Neural crest cell (in vitro differentiated cells): Measurements from ENCODE around the gene TADA3. TPM values are rescaled to one million over a fixed set of nuclear protein-coding genes. Genes with fewer than 3 reads are reported as not detected.

ENCODE experiments used
- DNase-seq: peaks from one replicate; pipeline ENCODE4 v3.0.0; 2021; ENCODE audit warnings: low read depth, mixed read lengths, low spot score
- H3K27ac Mint-ChIP-seq: one replicate; pipeline ENCODE4 v1.8.0; 2021; ENCODE audit warnings: mild to moderate bottlenecking, mixed read lengths; ENCODE audit not compliant: unreplicated experiment
- H3K27me3 Mint-ChIP-seq: 2 replicates; pipeline ENCODE4 v1.8.0; 2021; ENCODE audit warnings: low read depth, mild to moderate bottlenecking, mixed read lengths
- H3K36me3 Mint-ChIP-seq: 2 replicates; pipeline ENCODE4 v1.8.0; 2021; ENCODE audit warnings: low read depth, mild to moderate bottlenecking, mixed read lengths
- H3K4me1 Mint-ChIP-seq: 2 replicates; pipeline ENCODE4 v1.8.0; 2021; ENCODE audit warnings: mixed read lengths
- H3K4me3 Mint-ChIP-seq: one replicate; pipeline ENCODE4 v1.8.0; 2021; ENCODE audit warnings: mild to moderate bottlenecking, mixed read lengths
- H3K9me3 Mint-ChIP-seq: 2 replicates; pipeline ENCODE4 v1.8.0; 2021; ENCODE audit warnings: mixed read lengths
- total RNA-seq: library from RNA; stranded (reverse); gene quantifications from 2 replicates; pipeline ENCODE4 v1.2.1, GENCODE V29; 2021
- TF ChIP-seq, protein P1 (sequence below): fragments of 200-600 bp; sonication (generic); conservative IDR thresholded peaks from 2 replicates; pipeline ENCODE4 v1.5.0; 2021; ENCODE audit warnings: antibody characterized with exemption, mild to moderate bottlenecking

Gene TADA3
- total RNA-seq, 1 donor from 2014 or later = 70.0 TPM

DNA sequence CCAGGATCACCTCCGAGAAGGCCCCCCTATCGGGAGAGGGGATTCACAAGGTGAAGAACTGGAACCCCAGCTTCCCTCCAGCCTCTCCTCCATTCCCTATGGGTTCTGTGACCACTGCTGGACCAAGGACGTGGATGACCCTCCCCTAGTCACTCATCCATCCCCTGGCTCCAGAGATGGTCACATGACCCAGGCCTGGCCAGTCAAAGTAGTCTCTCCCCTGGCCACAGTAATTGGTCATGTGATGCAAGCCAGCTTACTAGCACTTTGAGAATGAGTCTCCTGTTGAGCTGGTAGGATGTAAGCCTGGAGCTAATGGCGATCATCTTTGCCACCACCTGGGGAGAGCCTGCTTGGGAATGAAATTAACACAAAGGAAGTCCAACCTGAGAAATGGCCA lies 26.4 kb downstream of the TADA3 start:
- Mint-ChIP-seq H3K9me3 (no peaks in the 10 kb centered on the region), H3K36me3 (peaks cover 3% of the 10 kb centered on the region), H3K27ac (no peak overlapping the region), H3K4me3 (no peak overlapping the region), H3K27me3 (no peaks in the 10 kb centered on the region), H3K4me1 (peaks cover 29% of the 10 kb centered on the region)
- TF ChIP-seq, protein P1, sequence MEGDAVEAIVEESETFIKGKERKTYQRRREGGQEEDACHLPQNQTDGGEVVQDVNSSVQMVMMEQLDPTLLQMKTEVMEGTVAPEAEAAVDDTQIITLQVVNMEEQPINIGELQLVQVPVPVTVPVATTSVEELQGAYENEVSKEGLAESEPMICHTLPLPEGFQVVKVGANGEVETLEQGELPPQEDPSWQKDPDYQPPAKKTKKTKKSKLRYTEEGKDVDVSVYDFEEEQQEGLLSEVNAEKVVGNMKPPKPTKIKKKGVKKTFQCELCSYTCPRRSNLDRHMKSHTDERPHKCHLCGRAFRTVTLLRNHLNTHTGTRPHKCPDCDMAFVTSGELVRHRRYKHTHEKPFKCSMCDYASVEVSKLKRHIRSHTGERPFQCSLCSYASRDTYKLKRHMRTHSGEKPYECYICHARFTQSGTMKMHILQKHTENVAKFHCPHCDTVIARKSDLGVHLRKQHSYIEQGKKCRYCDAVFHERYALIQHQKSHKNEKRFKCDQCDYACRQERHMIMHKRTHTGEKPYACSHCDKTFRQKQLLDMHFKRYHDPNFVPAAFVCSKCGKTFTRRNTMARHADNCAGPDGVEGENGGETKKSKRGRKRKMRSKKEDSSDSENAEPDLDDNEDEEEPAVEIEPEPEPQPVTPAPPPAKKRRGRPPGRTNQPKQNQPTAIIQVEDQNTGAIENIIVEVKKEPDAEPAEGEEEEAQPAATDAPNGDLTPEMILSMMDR = no peak
- DNase-seq = no peak

DNA sequence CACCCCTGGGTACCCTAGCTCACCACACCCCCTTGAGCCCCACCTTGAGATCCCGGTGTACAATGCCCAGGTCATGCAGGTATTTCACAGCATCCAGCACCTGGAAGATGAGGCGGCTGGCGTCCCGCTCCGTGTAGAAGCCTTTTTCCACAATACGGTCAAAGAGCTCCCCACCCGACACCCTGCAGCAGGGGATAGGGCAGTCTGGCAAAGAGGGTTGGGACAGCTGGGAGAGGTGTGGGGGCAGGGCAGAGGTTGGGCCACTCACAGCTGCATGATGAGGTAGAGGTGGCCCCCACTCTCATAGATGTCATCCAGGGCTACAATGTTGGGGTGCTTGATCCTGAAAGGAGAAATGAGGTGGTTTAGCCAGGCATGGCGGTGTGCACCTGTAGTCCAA lies 29.4 kb downstream of the TADA3 start:
- Mint-ChIP-seq H3K36me3 (peaks cover 16% of the 10 kb centered on the region), H3K4me1 (peaks cover 9% of the 10 kb centered on the region), H3K27me3 (no peaks in the 10 kb centered on the region), H3K27ac (no peak overlapping the region), H3K9me3 (no peaks in the 10 kb centered on the region), H3K4me3 (no peak overlapping the region)
- TF ChIP-seq, protein P1 = no peak
- DNase-seq = no peak

DNA sequence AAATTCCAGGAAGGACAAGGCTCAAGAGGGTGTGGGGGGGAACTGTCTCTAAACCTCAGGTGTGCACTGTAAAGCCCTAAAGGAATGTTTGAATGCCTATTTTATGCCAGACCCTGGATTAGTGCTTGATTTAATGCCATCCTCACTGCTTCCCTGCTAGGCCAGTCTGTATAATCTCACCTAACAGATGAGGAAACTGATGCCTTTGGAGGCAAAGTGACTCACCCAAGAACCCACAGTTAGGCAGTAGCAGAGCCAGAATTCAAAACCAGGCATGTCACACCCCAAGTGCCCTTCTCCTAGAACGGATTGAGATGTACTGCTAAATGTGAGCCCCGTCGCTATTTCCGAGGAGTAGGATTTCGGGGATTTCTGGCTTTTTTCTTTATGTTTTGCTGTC lies 30.4 kb downstream of the TADA3 start:
- DNase-seq = no peak
- Mint-ChIP-seq H3K4me1 (peaks cover 3% of the 10 kb centered on the region), H3K4me3 (no peak overlapping the region), H3K27me3 (no peaks in the 10 kb centered on the region), H3K9me3 (no peaks in the 10 kb centered on the region), H3K36me3 (peaks cover 16% of the 10 kb centered on the region), H3K27ac (no peak overlapping the region)
- TF ChIP-seq, protein P1 = no peak

DNA sequence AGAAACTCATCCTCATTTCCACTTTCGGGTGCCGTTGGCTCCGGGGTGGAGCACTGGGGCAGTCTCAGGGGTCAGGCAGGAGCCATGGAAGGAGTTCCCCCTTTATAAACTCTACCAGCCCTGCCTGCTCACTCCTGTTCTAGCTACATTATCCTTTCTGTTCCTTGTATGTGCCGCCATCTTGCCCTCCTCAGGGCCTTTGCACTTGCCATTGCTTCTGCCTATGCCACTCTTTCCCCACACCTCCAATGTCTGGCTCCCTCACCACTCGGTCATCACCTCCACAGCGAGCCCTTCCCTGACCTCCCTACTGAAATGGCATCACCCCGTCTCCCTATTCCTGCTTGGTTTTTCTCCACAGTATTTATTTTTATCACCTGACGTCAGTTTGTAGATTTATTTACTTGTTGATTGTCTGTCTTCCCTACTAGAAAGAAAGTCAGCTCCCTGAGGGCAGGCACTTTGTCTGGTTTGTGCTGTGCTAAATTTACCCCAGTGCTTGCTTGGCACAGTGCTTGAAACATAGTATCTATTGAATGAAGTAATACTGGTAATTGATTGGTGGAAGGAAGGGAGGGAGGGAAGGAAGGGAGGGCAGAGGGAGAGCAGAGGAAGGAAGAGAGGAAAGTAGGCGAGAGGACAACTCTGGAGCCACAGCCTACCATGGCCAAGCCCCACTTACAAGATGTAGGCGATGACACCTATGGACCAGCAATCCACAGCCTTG lies 31.3 kb downstream of the TADA3 start:
- Mint-ChIP-seq H3K4me3 (no peak overlapping the region), H3K27ac (no peak overlapping the region), H3K36me3 (peaks cover 16% of the 10 kb centered on the region), H3K27me3 (no peaks in the 10 kb centered on the region), H3K9me3 (no peaks in the 10 kb centered on the region), H3K4me1 (no peaks in the 10 kb centered on the region)
- TF ChIP-seq, protein P1 = no peak
- no peak for DNase-seq

DNA sequence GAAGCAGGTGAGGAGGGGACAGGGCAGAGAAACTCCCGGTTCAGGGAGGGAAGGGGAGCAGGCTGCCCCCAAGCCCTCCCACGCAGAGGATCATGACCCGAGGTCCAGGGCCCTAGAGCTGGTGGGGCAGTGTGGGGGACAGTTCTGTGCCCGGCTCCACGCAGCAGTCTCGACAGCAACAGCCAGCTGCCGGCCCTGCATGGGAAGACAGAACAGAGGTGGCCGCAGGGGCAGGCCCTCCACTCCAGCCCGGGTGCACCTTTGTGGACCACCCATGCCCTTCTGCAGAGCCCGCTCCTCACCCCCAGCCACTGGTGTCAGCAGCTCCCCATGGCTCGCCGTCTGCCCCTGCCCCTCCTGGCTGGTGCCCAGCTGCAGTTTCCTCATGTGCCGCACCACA lies 34.8 kb downstream of the TADA3 start:
- Mint-ChIP-seq H3K9me3 (no peaks in the 10 kb centered on the region), H3K4me1 (no peaks in the 10 kb centered on the region), H3K36me3 (peaks cover 16% of the 10 kb centered on the region), H3K4me3 (no peak overlapping the region), H3K27me3 (no peaks in the 10 kb centered on the region), H3K27ac (no peak overlapping the region)
- TF ChIP-seq, protein P1 = no peak
- DNase-seq = no peak
